H1 (cell line): ENCODE data around the gene DGKI.

Experiments used
- CEBPB ChIP-seq: IDR thresholded peaks from 2 replicates; pipeline ENCODE4 v1.6.1; 2012; ENCODE audit warnings: low read depth, low read length
- TF ChIP-seq, protein P1 (sequence below), 3 experiments: IDR thresholded peaks; 1 replicate in 2 of 3; 2 replicates in 1 of 3; pipeline versions ENCODE4 v1.5.1 to v1.6.1; 2011; ENCODE audit warnings: low read length in 3 of 3, mild to moderate bottlenecking in 3 of 3, inconsistent platforms in 2 of 3, low read depth in 1 of 3, moderate library complexity in 1 of 3; ENCODE audit not compliant: insufficient read depth in 1 of 3; ENCODE audit errors: control extremely low read depth in 1 of 3

DNA sequence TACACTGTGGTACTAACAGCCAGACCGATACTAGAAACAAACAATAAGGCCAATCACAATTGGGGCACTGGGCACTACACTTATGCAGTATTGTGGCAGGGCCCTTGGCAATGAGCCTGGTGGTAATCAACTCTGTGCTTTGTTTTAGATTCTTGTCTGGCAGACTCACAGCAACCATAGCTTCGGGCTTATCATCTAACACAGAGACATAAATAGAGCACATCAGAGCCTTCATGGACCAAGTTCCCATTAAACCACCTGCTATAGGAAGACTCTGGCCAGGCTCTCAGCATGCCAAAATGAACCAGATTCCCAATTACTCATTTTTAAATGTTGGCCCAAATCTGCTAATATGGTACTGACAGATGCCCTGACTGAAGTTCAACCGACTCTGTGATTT, 218.6 kb downstream of the DGKI start:
- TF ChIP-seq CEBPB: no peak
- TF ChIP-seq, protein P1, sequence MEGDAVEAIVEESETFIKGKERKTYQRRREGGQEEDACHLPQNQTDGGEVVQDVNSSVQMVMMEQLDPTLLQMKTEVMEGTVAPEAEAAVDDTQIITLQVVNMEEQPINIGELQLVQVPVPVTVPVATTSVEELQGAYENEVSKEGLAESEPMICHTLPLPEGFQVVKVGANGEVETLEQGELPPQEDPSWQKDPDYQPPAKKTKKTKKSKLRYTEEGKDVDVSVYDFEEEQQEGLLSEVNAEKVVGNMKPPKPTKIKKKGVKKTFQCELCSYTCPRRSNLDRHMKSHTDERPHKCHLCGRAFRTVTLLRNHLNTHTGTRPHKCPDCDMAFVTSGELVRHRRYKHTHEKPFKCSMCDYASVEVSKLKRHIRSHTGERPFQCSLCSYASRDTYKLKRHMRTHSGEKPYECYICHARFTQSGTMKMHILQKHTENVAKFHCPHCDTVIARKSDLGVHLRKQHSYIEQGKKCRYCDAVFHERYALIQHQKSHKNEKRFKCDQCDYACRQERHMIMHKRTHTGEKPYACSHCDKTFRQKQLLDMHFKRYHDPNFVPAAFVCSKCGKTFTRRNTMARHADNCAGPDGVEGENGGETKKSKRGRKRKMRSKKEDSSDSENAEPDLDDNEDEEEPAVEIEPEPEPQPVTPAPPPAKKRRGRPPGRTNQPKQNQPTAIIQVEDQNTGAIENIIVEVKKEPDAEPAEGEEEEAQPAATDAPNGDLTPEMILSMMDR (IDR thresholded peaks at IDR 0.05; ENCODE audit: control extremely low read depth in 1 of 3, insufficient read depth in 1 of 3, low read depth in 1 of 3, low read length in 3 of 3): no peak
